ENCODE measurements around the gene C3orf70. TPM values are rescaled to one million over a fixed set of nuclear protein-coding genes. Genes with fewer than 3 reads are reported as not detected.

Gene C3orf70
- total and polyA plus RNA-seq, 2 of the 8 experiments (the other 6 are each of a cell fraction or from before 2014, with no cell fraction given): 1.7 to 2.0 TPM

- Histone ChIP-seq H2BK5ac (ENCODE audit: low read depth, low read length) (no peak overlapping the region), H2BK12ac (ENCODE audit: low read depth, low read length) (no peak overlapping the region), H3K79me1 (ENCODE audit: low read depth, low read length) (no peaks in the 10 kb centered on the region), H3K23me2 (ENCODE audit: low read depth, low read length) (no peaks in the 10 kb centered on the region), H3K56ac (replicated peaks; ENCODE audit: insufficient read length, low read depth, low read length) (no peak overlapping the region), H3K4me3 (ENCODE audit: extremely low read depth in 1 of 4, insufficient read depth in 2 of 4, low read depth in 3 of 4, low read length in 4 of 4) (no peak overlapping the region), H3K4ac (replicated peaks; ENCODE audit: insufficient read length, low read depth, low read length) (no peak overlapping the region), H3K23ac (ENCODE audit: insufficient read length) (no peak overlapping the region), H3K9ac (replicated peaks in 1 of 4; ENCODE audit: extremely low read depth in 1 of 4, low read depth in 3 of 4, low read length in 3 of 4) (no peak overlapping the region), H3K4me1 (replicated peaks in 1 of 4; ENCODE audit: control insufficient read depth in 3 of 4, insufficient read depth in 4 of 4, low read length in 3 of 4) (no peaks in the 10 kb centered on the region), H3K18ac (ENCODE audit: extremely low read depth, low read length) (no peak overlapping the region), H4K8ac (ENCODE audit: extremely low read depth, insufficient read depth, low read length) (no peak overlapping the region), H3K9me3 (ENCODE audit: insufficient read depth in 2 of 2, low read depth in 1 of 2, low read length in 1 of 2) (peaks cover 10 to 14% of the 10 kb centered on the region in 2 experiments; a peak in 3 of 4 replicates), H4K20me1 (replicated peaks in 1 of 2; ENCODE audit: control insufficient read depth in 1 of 2, insufficient read depth in 2 of 2, low read length in 2 of 2) (no peaks in the 10 kb centered on the region), H3K27me3 (replicated peaks in 1 of 4; ENCODE audit: control insufficient read depth in 3 of 4, extremely low read depth in 1 of 4, insufficient read depth in 3 of 4, low read length in 3 of 4) (no peaks in the 10 kb centered on the region), H2BK15ac (ENCODE audit: low read length) (no peak overlapping the region), H3K36me3 (ENCODE audit: control insufficient read depth in 2 of 4, insufficient read depth in 4 of 4, low read length in 3 of 4) (no peaks in the 10 kb centered on the region), H2BK20ac (ENCODE audit: low read length) (no peak overlapping the region), H3K14ac (ENCODE audit: insufficient read length) (no peak overlapping the region), H2AK5ac (ENCODE audit: low read depth, low read length) (no peak overlapping the region), H4K5ac (ENCODE audit: insufficient read length, low read depth, low read length) (no peak overlapping the region), H4K91ac (replicated peaks; ENCODE audit: insufficient read length, low read length) (no peak overlapping the region), H3K27ac (ENCODE audit: low read depth, low read length) (no peak overlapping the region), H3K4me2 (ENCODE audit: insufficient read depth in 1 of 2, low read depth in 2 of 2, low read length in 2 of 2) (no peak overlapping the region), H3K79me2 (ENCODE audit: control insufficient read depth in 1 of 2, insufficient read depth in 2 of 2, low read length in 2 of 2) (no peaks in the 10 kb centered on the region), H2AFZ (ENCODE audit: low read length) (no peak overlapping the region), H2BK120ac (replicated peaks; ENCODE audit: low read depth, low read length) (no peak overlapping the region)
- WGBS, 2 experiments (ENCODE audit: extremely low coverage in 1 of 2, insufficient coverage in 1 of 2, insufficient read length in 1 of 2, insufficient replicate concordance in 2 of 2, low coverage in 1 of 2, low lambda C conversion rate in 2 of 2, missing lambda C conversion rate in 1 of 2): 100% methylated on average over 2 of the region's 2 CpGs; no CpG with 5 or more reads in 1 of the 2 experiments
- TF ChIP-seq CREB1 (IDR thresholded peaks at IDR 0.05) (no peak), GABPA (IDR thresholded peaks at IDR 0.05; ENCODE audit: borderline replicate concordance, insufficient read depth, low read length) (no peak), HDAC6 (IDR thresholded peaks at IDR 0.05; ENCODE audit: low read depth, low read length) (no peak), YY1 (IDR thresholded peaks at IDR 0.05; ENCODE audit: low read depth, low read length) (no peak), POLR2A (IDR thresholded peaks at IDR 0.05; ENCODE audit: control extremely low read depth in 1 of 2, low read depth in 2 of 2, low read length in 2 of 2) (no peak), RNF2 (IDR thresholded peaks at IDR 0.05; ENCODE audit: borderline replicate concordance, low read depth, low read length, missing control alignments, poor library complexity, severe bottlenecking) (no peak), BCL11A (IDR thresholded peaks at IDR 0.05; ENCODE audit: low read depth in 2 of 2, low read length in 2 of 2) (no peak), BACH1 (IDR thresholded peaks at IDR 0.05; ENCODE audit: low read length) (no peak), CEBPB (IDR thresholded peaks at IDR 0.05; ENCODE audit: low read depth, low read length) (no peak), ASH2L (IDR thresholded peaks at IDR 0.05; ENCODE audit: low read length) (no peak)
- ChIA-PET CTCF (ENCODE audit: partially characterized antibody) (interaction anchor here (0.6 kb wide), 1 partner anchor 177 kb away, joined by 3 read pairs; no protein-coding TSS in a partner anchor), POLR2A (ENCODE audit: partially characterized antibody) (no interaction called here)
- DNase-seq (ENCODE audit: low read depth in 1 of 2, low spot score in 2 of 2) (no peak), FAIRE-seq (no peak)
Measured at GRCh38 chr3:185060655-185061054, 92.2 kb downstream of the C3orf70 start.
